HG03060 (cell line): ENCODE measurements around the gene DBNL.

Experiments used
- ATAC-seq: cut with Tn5 transposase; IDR thresholded peaks from one replicate; pipeline ENCODE4 v1.9.1; 2021; ENCODE audit warnings: low read depth, moderate number of reproducible peaks; ENCODE audit not compliant: unreplicated experiment

The DBNL gene

GRCh38 chr7:44060948-44061644, 16.6 kb downstream of the DBNL start:
- no peak for ATAC-seq

- ATAC-seq = no peak
These were observed 17.2 kb downstream of the DBNL start for GRCh38 chr7:44061645-44062179.

GRCh38 chr7:44062180-44062902, 17.8 kb downstream of the DBNL start:
- ATAC-seq = no peak

GRCh38 chr7:44062903-44063295, 18.4 kb downstream of the DBNL start:
- no peak for ATAC-seq

GRCh38 chr7:44063547-44063893, 19.0 kb downstream of the DBNL start:
- no peak for ATAC-seq

GRCh38 chr7:44063894-44064651, 19.6 kb downstream of the DBNL start:
- no peak for ATAC-seq

GRCh38 chr7:44064791-44065430, 20.4 kb downstream of the DBNL start:
- no peak for ATAC-seq

GRCh38 chr7:44065431-44066110, 21.1 kb downstream of the DBNL start, which contains the start of gene PGAM2:
PGAM2 (minus strand) TSS chr7:44065567; CDS start chr7:44065529, 38 bp downstream.
- no peak for ATAC-seq

DNA sequence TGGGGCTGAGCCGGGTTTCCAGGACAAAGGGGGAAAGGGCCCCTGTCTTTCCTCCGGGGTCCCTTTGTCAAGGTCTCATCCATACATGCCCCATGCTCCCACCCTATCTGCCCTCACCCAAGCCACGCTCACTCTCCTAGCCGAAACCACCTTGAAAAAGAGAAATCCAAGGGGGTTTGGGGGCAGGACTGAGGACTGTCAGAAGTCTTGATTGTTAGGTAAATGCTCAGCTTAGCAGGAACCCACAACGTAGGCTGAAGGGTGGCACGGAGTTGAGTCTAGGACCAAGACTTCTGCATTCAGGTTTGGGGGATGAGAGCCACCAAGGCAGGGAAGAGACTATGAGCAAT, 21.6 kb downstream of the DBNL start:
- no peak for ATAC-seq

GRCh38 chr7:44066494-44067063, 22.1 kb downstream of the DBNL start:
- ATAC-seq = no peak

GRCh38 chr7:44067064-44067951, 22.8 kb downstream of the DBNL start:
- no peak for ATAC-seq

- no peak for ATAC-seq
These were observed 23.6 kb downstream of the DBNL start for GRCh38 chr7:44068054-44068453.

GRCh38 chr7:44071726-44072363, 27.3 kb downstream of the DBNL start:
- ATAC-seq = no peak

- no peak for ATAC-seq
These were observed 28.1 kb downstream of the DBNL start for GRCh38 chr7:44072364-44073231.

GRCh38 chr7:44073664-44074348, 29.3 kb downstream of the DBNL start:
- no peak for ATAC-seq

- no peak for ATAC-seq
These were observed 29.8 kb downstream of the DBNL start for GRCh38 chr7:44074349-44074695.
